Fibroblast of mammary gland (primary cell): Measurements from ENCODE around the gene KCNK13.

Experiments used
- DNase-seq: peaks from one replicate; pipeline ENCODE4 v3.0.0-alpha.2; 2010; ENCODE audit warnings: low read depth
- H3K4me3 ChIP-seq: 2 replicates; pipeline ENCODE4 v1.5.1; 2011; ENCODE audit warnings: low read depth, mild to moderate bottlenecking, low read length, moderate library complexity; ENCODE audit not compliant: control insufficient read depth
- CTCF ChIP-seq: conservative IDR thresholded peaks from 2 replicates; pipeline ENCODE4 v1.5.1; 2011; ENCODE audit warnings: low read depth, low read length, inconsistent platforms; ENCODE audit not compliant: control insufficient read depth, insufficient read depth

Gene KCNK13

GRCh38 chr14:90060312-90060964, 1.4 kb upstream of the KCNK13 start:
- peak overlapping the region; percentile 2 for H3K4me3 ChIP-seq
- peak; percentile 26 for TF ChIP-seq CTCF
- peak; percentile 27 for DNase-seq

- DNase-seq: no peak
- TF ChIP-seq CTCF: no peak
- no peak overlapping the region for H3K4me3 ChIP-seq
These were observed 669 bp upstream of the KCNK13 start for GRCh38 chr14:90060965-90061684.

GRCh38 chr14:90062127-90062794, 467 bp downstream of the KCNK13 start:
- DNase-seq: no peak
- no peak for TF ChIP-seq CTCF
- H3K4me3 ChIP-seq: no peak overlapping the region

- no peak for TF ChIP-seq CTCF
- DNase-seq: no peak
- H3K4me3 ChIP-seq: no peak overlapping the region
These were observed 1.2 kb downstream of the KCNK13 start for GRCh38 chr14:90062822-90063539.

- TF ChIP-seq CTCF: no peak
- no peak for DNase-seq
- no peak overlapping the region for H3K4me3 ChIP-seq
These were observed 10.6 kb downstream of the KCNK13 start for GRCh38 chr14:90072350-90072749.

- no peak overlapping the region for H3K4me3 ChIP-seq
- no peak for TF ChIP-seq CTCF
- DNase-seq: no peak
These were observed 17.8 kb downstream of the KCNK13 start for GRCh38 chr14:90079576-90079975.
